Measurements from ENCODE around the gene AEBP2.

The AEBP2 gene

GRCh38 chr12:19527866-19528265 lies 88.6 kb downstream of the AEBP2 start:
- H3K4me3 ChIP-seq (ENCODE audit: low read length in 2 of 2): no peak overlapping the region
- peaks cover 0 to 5% of the 10 kb centered on the region in 2 donors for H3K36me3 ChIP-seq (ENCODE audit: control insufficient read depth in 2 of 2, insufficient read depth in 2 of 2, low read length in 2 of 2)
- H3K27me3 ChIP-seq (ENCODE audit: control insufficient read depth in 2 of 2, insufficient read depth in 2 of 2, low read length in 2 of 2): no peaks in the 10 kb centered on the region
- H3K4me1 ChIP-seq (ENCODE audit: control insufficient read depth in 2 of 2, insufficient read depth in 2 of 2, low read length in 2 of 2): no peaks in the 10 kb centered on the region
- no peak overlapping the region for H3K27ac ChIP-seq (ENCODE audit: low read depth in 2 of 2, low read length in 2 of 2)
- H3K9ac ChIP-seq (ENCODE audit: low read depth in 1 of 2, low read length in 2 of 2): no peak overlapping the region
- H3K9me3 ChIP-seq (ENCODE audit: control insufficient read depth in 2 of 2, low read length in 2 of 2): no peaks in the 10 kb centered on the region

- no peak overlapping the region for H3K9ac ChIP-seq (ENCODE audit: low read depth in 1 of 2, low read length in 2 of 2)
- H3K4me3 ChIP-seq (ENCODE audit: low read length in 2 of 2): no peak overlapping the region
- H3K27ac ChIP-seq (ENCODE audit: low read depth in 2 of 2, low read length in 2 of 2): no peak overlapping the region
- H3K27me3 ChIP-seq (ENCODE audit: control insufficient read depth in 2 of 2, insufficient read depth in 2 of 2, low read length in 2 of 2): no peaks in the 10 kb centered on the region
- H3K36me3 ChIP-seq (ENCODE audit: control insufficient read depth in 2 of 2, insufficient read depth in 2 of 2, low read length in 2 of 2): peaks cover 0 to 5% of the 10 kb centered on the region in 2 donors
- no peaks in the 10 kb centered on the region for H3K9me3 ChIP-seq (ENCODE audit: control insufficient read depth in 2 of 2, low read length in 2 of 2)
- no peaks in the 10 kb centered on the region for H3K4me1 ChIP-seq (ENCODE audit: control insufficient read depth in 2 of 2, insufficient read depth in 2 of 2, low read length in 2 of 2)
Measured at GRCh38 chr12:19528750-19529149, 89.5 kb downstream of the AEBP2 start.

GRCh38 chr12:19529951-19530636 lies 90.8 kb downstream of the AEBP2 start:
- Histone ChIP-seq H3K27me3 (ENCODE audit: control insufficient read depth in 2 of 2, insufficient read depth in 2 of 2, low read length in 2 of 2) (no peaks in the 10 kb centered on the region), H3K36me3 (ENCODE audit: control insufficient read depth in 2 of 2, insufficient read depth in 2 of 2, low read length in 2 of 2) (peaks cover 0 to 5% of the 10 kb centered on the region in 2 donors), H3K9me3 (ENCODE audit: control insufficient read depth in 2 of 2, low read length in 2 of 2) (no peaks in the 10 kb centered on the region), H3K4me1 (ENCODE audit: control insufficient read depth in 2 of 2, insufficient read depth in 2 of 2, low read length in 2 of 2) (no peaks in the 10 kb centered on the region), H3K27ac (ENCODE audit: low read depth in 2 of 2, low read length in 2 of 2) (no peak overlapping the region), H3K9ac (ENCODE audit: low read depth in 1 of 2, low read length in 2 of 2) (no peak overlapping the region), H3K4me3 (ENCODE audit: low read length in 2 of 2) (no peak overlapping the region)

GRCh38 chr12:19530637-19531023 lies 91.3 kb downstream of the AEBP2 start:
- no peak overlapping the region for H3K9ac ChIP-seq (ENCODE audit: low read depth in 1 of 2, low read length in 2 of 2)
- H3K27ac ChIP-seq (ENCODE audit: low read depth in 2 of 2, low read length in 2 of 2): no peak overlapping the region
- H3K4me1 ChIP-seq (ENCODE audit: control insufficient read depth in 2 of 2, insufficient read depth in 2 of 2, low read length in 2 of 2): no peaks in the 10 kb centered on the region
- no peaks in the 10 kb centered on the region for H3K27me3 ChIP-seq (ENCODE audit: control insufficient read depth in 2 of 2, insufficient read depth in 2 of 2, low read length in 2 of 2)
- no peak overlapping the region for H3K4me3 ChIP-seq (ENCODE audit: low read length in 2 of 2)
- H3K36me3 ChIP-seq (ENCODE audit: control insufficient read depth in 2 of 2, insufficient read depth in 2 of 2, low read length in 2 of 2): peaks cover 0 to 4% of the 10 kb centered on the region in 2 donors
- no peaks in the 10 kb centered on the region for H3K9me3 ChIP-seq (ENCODE audit: control insufficient read depth in 2 of 2, low read length in 2 of 2)

GRCh38 chr12:19533567-19533966 lies 94.3 kb downstream of the AEBP2 start:
- peaks cover 0 to 3% of the 10 kb centered on the region in 2 donors for H3K36me3 ChIP-seq (ENCODE audit: control insufficient read depth in 2 of 2, insufficient read depth in 2 of 2, low read length in 2 of 2)
- H3K4me1 ChIP-seq (ENCODE audit: control insufficient read depth in 2 of 2, insufficient read depth in 2 of 2, low read length in 2 of 2): no peaks in the 10 kb centered on the region
- H3K9me3 ChIP-seq (ENCODE audit: control insufficient read depth in 2 of 2, low read length in 2 of 2): peaks cover 0 to 3% of the 10 kb centered on the region in 2 donors
- H3K9ac ChIP-seq (ENCODE audit: low read depth in 1 of 2, low read length in 2 of 2): no peak overlapping the region
- H3K4me3 ChIP-seq (ENCODE audit: low read length in 2 of 2): no peak overlapping the region
- no peaks in the 10 kb centered on the region for H3K27me3 ChIP-seq (ENCODE audit: control insufficient read depth in 2 of 2, insufficient read depth in 2 of 2, low read length in 2 of 2)
- H3K27ac ChIP-seq (ENCODE audit: low read depth in 2 of 2, low read length in 2 of 2): no peak overlapping the region

GRCh38 chr12:19539071-19539470 lies 99.8 kb downstream of the AEBP2 start:
- Histone ChIP-seq H3K4me3 (ENCODE audit: low read length in 2 of 2) (no peak overlapping the region), H3K27me3 (ENCODE audit: control insufficient read depth in 2 of 2, insufficient read depth in 2 of 2, low read length in 2 of 2) (no peaks in the 10 kb centered on the region), H3K27ac (ENCODE audit: low read depth in 2 of 2, low read length in 2 of 2) (no peak overlapping the region), H3K4me1 (ENCODE audit: control insufficient read depth in 2 of 2, insufficient read depth in 2 of 2, low read length in 2 of 2) (no peaks in the 10 kb centered on the region), H3K36me3 (ENCODE audit: control insufficient read depth in 2 of 2, insufficient read depth in 2 of 2, low read length in 2 of 2) (peaks cover 0 to 3% of the 10 kb centered on the region in 2 donors), H3K9ac (ENCODE audit: low read depth in 1 of 2, low read length in 2 of 2) (no peak overlapping the region), H3K9me3 (ENCODE audit: control insufficient read depth in 2 of 2, low read length in 2 of 2) (peaks cover 0 to 3% of the 10 kb centered on the region in 2 donors)

- Histone ChIP-seq H3K4me3 (ENCODE audit: low read length in 2 of 2) (no peak overlapping the region), H3K27me3 (ENCODE audit: control insufficient read depth in 2 of 2, insufficient read depth in 2 of 2, low read length in 2 of 2) (no peaks in the 10 kb centered on the region), H3K27ac (ENCODE audit: low read depth in 2 of 2, low read length in 2 of 2) (no peak overlapping the region), H3K9ac (ENCODE audit: low read depth in 1 of 2, low read length in 2 of 2) (no peak overlapping the region), H3K4me1 (ENCODE audit: control insufficient read depth in 2 of 2, insufficient read depth in 2 of 2, low read length in 2 of 2) (no peaks in the 10 kb centered on the region), H3K36me3 (ENCODE audit: control insufficient read depth in 2 of 2, insufficient read depth in 2 of 2, low read length in 2 of 2) (peaks cover 0 to 3% of the 10 kb centered on the region in 2 donors), H3K9me3 (ENCODE audit: control insufficient read depth in 2 of 2, low read length in 2 of 2) (peaks cover 0 to 3% of the 10 kb centered on the region in 2 donors)
Measured at GRCh38 chr12:19539836-19540235, 100.5 kb downstream of the AEBP2 start.

GRCh38 chr12:19542606-19543005 lies 103.3 kb downstream of the AEBP2 start:
- H3K27ac ChIP-seq (ENCODE audit: low read depth in 2 of 2, low read length in 2 of 2): no peak overlapping the region
- H3K9me3 ChIP-seq (ENCODE audit: control insufficient read depth in 2 of 2, low read length in 2 of 2): no peaks in the 10 kb centered on the region
- H3K27me3 ChIP-seq (ENCODE audit: control insufficient read depth in 2 of 2, insufficient read depth in 2 of 2, low read length in 2 of 2): no peaks in the 10 kb centered on the region
- H3K4me3 ChIP-seq (ENCODE audit: low read length in 2 of 2): no peak overlapping the region
- peaks cover 0 to 2% of the 10 kb centered on the region in 2 donors for H3K36me3 ChIP-seq (ENCODE audit: control insufficient read depth in 2 of 2, insufficient read depth in 2 of 2, low read length in 2 of 2)
- H3K4me1 ChIP-seq (ENCODE audit: control insufficient read depth in 2 of 2, insufficient read depth in 2 of 2, low read length in 2 of 2): no peaks in the 10 kb centered on the region
- H3K9ac ChIP-seq (ENCODE audit: low read depth in 1 of 2, low read length in 2 of 2): no peak overlapping the region

GRCh38 chr12:19544353-19544752 lies 105.1 kb downstream of the AEBP2 start:
- no peaks in the 10 kb centered on the region for H3K9me3 ChIP-seq (ENCODE audit: control insufficient read depth in 2 of 2, low read length in 2 of 2)
- H3K4me3 ChIP-seq (ENCODE audit: low read length in 2 of 2): no peak overlapping the region
- no peak overlapping the region for H3K9ac ChIP-seq (ENCODE audit: low read depth in 1 of 2, low read length in 2 of 2)
- peaks cover 0 to 2% of the 10 kb centered on the region in 2 donors for H3K36me3 ChIP-seq (ENCODE audit: control insufficient read depth in 2 of 2, insufficient read depth in 2 of 2, low read length in 2 of 2)
- H3K4me1 ChIP-seq (ENCODE audit: control insufficient read depth in 2 of 2, insufficient read depth in 2 of 2, low read length in 2 of 2): no peaks in the 10 kb centered on the region
- H3K27me3 ChIP-seq (ENCODE audit: control insufficient read depth in 2 of 2, insufficient read depth in 2 of 2, low read length in 2 of 2): no peaks in the 10 kb centered on the region
- H3K27ac ChIP-seq (ENCODE audit: low read depth in 2 of 2, low read length in 2 of 2): no peak overlapping the region

- H3K27ac ChIP-seq (ENCODE audit: low read depth in 2 of 2, low read length in 2 of 2): no peak overlapping the region
- H3K4me1 ChIP-seq (ENCODE audit: control insufficient read depth in 2 of 2, insufficient read depth in 2 of 2, low read length in 2 of 2): no peaks in the 10 kb centered on the region
- no peaks in the 10 kb centered on the region for H3K27me3 ChIP-seq (ENCODE audit: control insufficient read depth in 2 of 2, insufficient read depth in 2 of 2, low read length in 2 of 2)
- H3K36me3 ChIP-seq (ENCODE audit: control insufficient read depth in 2 of 2, insufficient read depth in 2 of 2, low read length in 2 of 2): peaks cover 0 to 2% of the 10 kb centered on the region in 2 donors
- no peak overlapping the region for H3K4me3 ChIP-seq (ENCODE audit: low read length in 2 of 2)
- no peak overlapping the region for H3K9ac ChIP-seq (ENCODE audit: low read depth in 1 of 2, low read length in 2 of 2)
- H3K9me3 ChIP-seq (ENCODE audit: control insufficient read depth in 2 of 2, low read length in 2 of 2): no peaks in the 10 kb centered on the region
Measured at GRCh38 chr12:19545301-19545700, 106.0 kb downstream of the AEBP2 start.

Data from mucosa of rectum (tissue), 2 donors.